Activated CD4-positive, alpha-beta T cell treated with anti-CD3 and anti-CD28 coated beads, Interleukin-2, amount 50 U/mL, for 48 hours (primary cell): Measurements from ENCODE around the gene POU6F2.
"Not testable (repeated sequence)": the region's sequence is repeated elsewhere in the genome, so short reads cannot be mapped to it uniquely, and the experiment has no call there.

Experiments used
- DNase-seq, 2 experiments: peaks; one replicate each; pipeline ENCODE4 v3.0.0-alpha.2; 2020

POU6F2 gene

GRCh38 chr7:39133088-39133487 is 155.4 kb downstream of the POU6F2 start:
- DNase-seq: no peak

- DNase-seq: no peak
Measured at GRCh38 chr7:39137480-39137879, 159.8 kb downstream of the POU6F2 start.

GRCh38 chr7:39142750-39143149 is 165.0 kb downstream of the POU6F2 start:
- DNase-seq: no peak

GRCh38 chr7:39144420-39144819 is 166.7 kb downstream of the POU6F2 start:
- DNase-seq: no peak

GRCh38 chr7:39145283-39145682 is 167.6 kb downstream of the POU6F2 start:
- no peak for DNase-seq

GRCh38 chr7:39145935-39146334 is 168.2 kb downstream of the POU6F2 start:
- DNase-seq: no peak

GRCh38 chr7:39152701-39153100 is 175.0 kb downstream of the POU6F2 start:
- DNase-seq: no peak

- DNase-seq: no peak
Measured at GRCh38 chr7:39153113-39153512, 175.4 kb downstream of the POU6F2 start.

- no peak for DNase-seq
Measured at GRCh38 chr7:39153647-39154046, 175.9 kb downstream of the POU6F2 start.

GRCh38 chr7:39154815-39155214 is 177.1 kb downstream of the POU6F2 start:
- no peak for DNase-seq

- DNase-seq: no peak
Measured at GRCh38 chr7:39158367-39158766, 180.7 kb downstream of the POU6F2 start.

GRCh38 chr7:39161903-39162302 is 184.2 kb downstream of the POU6F2 start:
- DNase-seq: no peak

- no peak for DNase-seq
Measured at GRCh38 chr7:39164887-39165286, 187.2 kb downstream of the POU6F2 start.

- DNase-seq: no peak
Measured at GRCh38 chr7:39168403-39169098, 190.8 kb downstream of the POU6F2 start.

GRCh38 chr7:39172137-39172536 is 194.4 kb downstream of the POU6F2 start:
- DNase-seq: no peak

- DNase-seq: no peak
Measured at GRCh38 chr7:39181398-39181797, 203.7 kb downstream of the POU6F2 start.

- no peak for DNase-seq
Measured at GRCh38 chr7:39183796-39184195, 206.1 kb downstream of the POU6F2 start.

GRCh38 chr7:39184391-39184790 is 206.7 kb downstream of the POU6F2 start:
- no peak for DNase-seq

GRCh38 chr7:39186131-39186530 is 208.4 kb downstream of the POU6F2 start:
- no peak for DNase-seq

GRCh38 chr7:39186671-39187070 is 209.0 kb downstream of the POU6F2 start:
- DNase-seq: no peak

GRCh38 chr7:39187130-39187529 is 209.4 kb downstream of the POU6F2 start:
- DNase-seq: no peak

- DNase-seq: no peak
Measured at GRCh38 chr7:39192476-39192875, 214.8 kb downstream of the POU6F2 start.

- DNase-seq: not testable (repeated sequence)
Measured at GRCh38 chr7:39194388-39194787, 216.7 kb downstream of the POU6F2 start.

- DNase-seq: no peak
Measured at GRCh38 chr7:39195967-39196366, 218.3 kb downstream of the POU6F2 start.

- no peak for DNase-seq
Measured at GRCh38 chr7:39197831-39198230, 220.1 kb downstream of the POU6F2 start.
